Breast epithelium (tissue), 4 donors: ENCODE data around the gene DDX42. TPM values are rescaled to one million over a fixed set of nuclear protein-coding genes. Genes with fewer than 3 reads are reported as not detected.

Experiments
- DNase-seq, 2 donors: peaks; one replicate each; pipeline ENCODE4 v3.0.0-alpha.2; 2019; ENCODE audit warnings: low spot score in 2 of 2
- H3K27ac ChIP-seq, 2 donors: fragments of 200-600 bp; sonication (generic) in 1 of 2; one replicate each; pipeline ENCODE4 v1.5.1; 2016 to 2019; ENCODE audit warnings: mild to moderate bottlenecking in 1 of 2
- H3K27me3 ChIP-seq, 2 donors: fragments of 200-600 bp; sonication (generic) in 1 of 2; one replicate each; pipeline versions ENCODE4 v1.5.1 to v1.6.0; 2017 to 2019; ENCODE audit warnings: control low read depth in 1 of 2, mild to moderate bottlenecking in 1 of 2
- H3K36me3 ChIP-seq: fragments of 200-600 bp; one replicate; pipeline ENCODE4 v1.5.1; 2019
- H3K4me1 ChIP-seq, 2 donors: fragments of 200-600 bp; sonication (generic); one replicate each; pipeline ENCODE4 v1.5.1; 2016 to 2019; ENCODE audit warnings: control low read depth in 1 of 2
- H3K4me3 ChIP-seq, 3 donors: fragments of 200-600 bp; sonication (generic); 1 replicate in 2 of 3; 2 replicates in 1 of 3; pipeline ENCODE4 v1.5.1; 2016 to 2019; ENCODE audit warnings: mild to moderate bottlenecking in 3 of 3, moderate library complexity in 2 of 3
- H3K9me3 ChIP-seq, 2 donors: fragments of 200-600 bp; sonication (generic) in 1 of 2; one replicate each; pipeline ENCODE4 v1.5.1; 2016 to 2019; ENCODE audit warnings: control low read depth in 1 of 2
- POLR2A ChIP-seq: fragments of 450-650 bp; IDR thresholded peaks from one replicate; pipeline ENCODE4 v1.6.1; 2016; ENCODE audit warnings: antibody characterized with exemption, mild to moderate bottlenecking, moderate library complexity
- POLR2AphosphoS5 ChIP-seq, 3 donors: sonication (generic); formaldehyde crosslinking; IDR thresholded peaks; one replicate each; pipeline ENCODE4 v1.6.1; 2017; ENCODE audit warnings: antibody characterized with exemption in 3 of 3
- intact Hi-C: fragments of 100-400 bp; cut with DNase I; formaldehyde crosslinking; loops from one replicate; pipeline ENCODE4 v1.15.1; 2023; ENCODE audit warnings: low total_unique reads
- total RNA-seq, 3 donors: library from RNA; depleted of rRNA; stranded (reverse); fragments of >200 nt; gene quantifications; one replicate each; pipeline ENCODE4 v1.1.0, GENCODE V29; 2016
- TF ChIP-seq, protein P1 (sequence below), 3 donors: fragments of 450-650 bp; IDR thresholded peaks; one replicate each; pipeline ENCODE4 v1.5.1; 2016 to 2017; ENCODE audit warnings: antibody characterized with exemption in 3 of 3, mild to moderate bottlenecking in 3 of 3, moderate library complexity in 3 of 3

The DDX42 gene
- total RNA-seq, 3 donors from 2014 or later: 131 to 139 (median 139) TPM

DNA sequence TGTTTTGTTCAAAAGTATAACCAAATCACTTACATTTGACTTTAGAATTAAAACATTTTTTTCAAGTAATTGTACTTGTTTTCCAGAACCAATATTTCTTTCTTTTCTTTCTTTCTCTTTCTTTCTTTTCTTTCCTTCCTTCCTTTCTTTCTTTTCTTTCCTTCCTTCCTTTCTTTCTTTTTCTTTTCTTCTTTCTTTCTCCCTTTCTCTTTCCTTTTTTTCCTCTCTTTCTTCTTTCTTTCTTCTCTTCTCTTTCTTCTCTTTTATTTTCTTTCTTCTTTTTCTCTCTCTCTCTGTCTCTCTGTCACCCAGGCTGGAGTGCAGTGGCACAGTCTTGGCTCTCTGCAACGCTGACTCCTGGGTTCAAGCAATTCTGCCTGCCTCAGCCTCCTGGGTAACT is 26.8 kb downstream of the DDX42 start:
- peaks cover 12% of the 10 kb centered on the region for H3K36me3 ChIP-seq
- intact Hi-C loops: no loop called here
- DNase-seq: no peak

DNA sequence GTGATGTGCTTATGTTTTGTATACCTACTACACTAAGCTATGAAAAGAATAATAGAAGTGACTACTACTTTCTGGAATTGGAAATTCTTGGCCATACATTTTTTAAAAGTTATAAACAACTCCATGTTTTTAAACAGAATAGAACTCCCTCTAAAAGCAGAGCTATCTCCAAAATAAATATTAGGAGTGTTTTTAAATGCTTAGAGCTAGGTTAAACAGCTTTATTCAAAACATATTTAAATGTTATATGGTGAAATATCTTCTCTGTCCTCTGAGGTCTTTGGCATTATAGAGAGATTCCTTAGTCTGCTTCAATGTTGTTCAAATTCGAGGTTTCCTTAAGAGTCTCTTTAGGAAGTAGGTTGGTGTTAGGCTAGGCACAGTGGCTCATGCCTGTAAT is 30.4 kb downstream of the DDX42 start:
- TF ChIP-seq POLR2A (no peak), POLR2AphosphoS5 (IDR thresholded peaks at IDR 0.05) (no peak)
- TF ChIP-seq, protein P1, sequence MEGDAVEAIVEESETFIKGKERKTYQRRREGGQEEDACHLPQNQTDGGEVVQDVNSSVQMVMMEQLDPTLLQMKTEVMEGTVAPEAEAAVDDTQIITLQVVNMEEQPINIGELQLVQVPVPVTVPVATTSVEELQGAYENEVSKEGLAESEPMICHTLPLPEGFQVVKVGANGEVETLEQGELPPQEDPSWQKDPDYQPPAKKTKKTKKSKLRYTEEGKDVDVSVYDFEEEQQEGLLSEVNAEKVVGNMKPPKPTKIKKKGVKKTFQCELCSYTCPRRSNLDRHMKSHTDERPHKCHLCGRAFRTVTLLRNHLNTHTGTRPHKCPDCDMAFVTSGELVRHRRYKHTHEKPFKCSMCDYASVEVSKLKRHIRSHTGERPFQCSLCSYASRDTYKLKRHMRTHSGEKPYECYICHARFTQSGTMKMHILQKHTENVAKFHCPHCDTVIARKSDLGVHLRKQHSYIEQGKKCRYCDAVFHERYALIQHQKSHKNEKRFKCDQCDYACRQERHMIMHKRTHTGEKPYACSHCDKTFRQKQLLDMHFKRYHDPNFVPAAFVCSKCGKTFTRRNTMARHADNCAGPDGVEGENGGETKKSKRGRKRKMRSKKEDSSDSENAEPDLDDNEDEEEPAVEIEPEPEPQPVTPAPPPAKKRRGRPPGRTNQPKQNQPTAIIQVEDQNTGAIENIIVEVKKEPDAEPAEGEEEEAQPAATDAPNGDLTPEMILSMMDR (IDR thresholded peaks at IDR 0.05): no peak
- no peaks in the 10 kb centered on the region for H3K27me3 ChIP-seq
- no peaks in the 10 kb centered on the region for H3K4me1 ChIP-seq
- H3K4me3 ChIP-seq: no peak overlapping the region
- no peaks in the 10 kb centered on the region for H3K9me3 ChIP-seq
- intact Hi-C loops: no loop called here
- DNase-seq: no peak
- no peak overlapping the region for H3K27ac ChIP-seq
- H3K36me3 ChIP-seq: peaks cover 11% of the 10 kb centered on the region

More for the DNA sequence above, 26.8 kb downstream of the DDX42 start:
- Histone ChIP-seq H3K4me3 (no peak overlapping the region), H3K9me3 (no peaks in the 10 kb centered on the region), H3K4me1 (no peaks in the 10 kb centered on the region), H3K27ac (no peak overlapping the region), H3K27me3 (no peaks in the 10 kb centered on the region)
- TF ChIP-seq POLR2AphosphoS5 (IDR thresholded peaks at IDR 0.05): no peak
- no peak for TF ChIP-seq POLR2A
- TF ChIP-seq, protein P1 (IDR thresholded peaks at IDR 0.05): no peak

DNA sequence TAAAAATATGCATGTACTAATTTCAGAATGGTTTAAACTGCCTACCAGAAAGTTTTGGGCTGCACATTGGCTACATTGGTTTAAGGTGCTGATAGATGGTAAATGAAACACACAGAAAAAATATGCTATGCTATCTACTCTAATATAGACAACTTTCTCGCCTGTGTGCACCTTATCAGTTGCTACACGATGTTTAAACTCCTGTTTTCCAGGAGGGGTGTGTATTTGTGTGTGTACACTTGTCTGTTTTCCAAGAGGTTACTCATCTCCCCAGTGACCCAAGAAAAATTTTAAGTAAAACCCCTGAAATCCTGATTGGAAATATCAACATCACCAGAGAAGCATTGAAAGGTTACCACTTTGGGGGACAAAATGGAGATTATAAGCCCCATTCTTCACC is 31.6 kb downstream of the DDX42 start:
- H3K27ac ChIP-seq: no peak overlapping the region
- H3K4me3 ChIP-seq: no peak overlapping the region
- H3K4me1 ChIP-seq: no peaks in the 10 kb centered on the region
- H3K9me3 ChIP-seq: no peaks in the 10 kb centered on the region
- no peaks in the 10 kb centered on the region for H3K27me3 ChIP-seq
- no peak for DNase-seq
- H3K36me3 ChIP-seq: peaks cover 11% of the 10 kb centered on the region
- TF ChIP-seq POLR2A (no peak), POLR2AphosphoS5 (IDR thresholded peaks at IDR 0.05) (no peak)
- TF ChIP-seq, protein P1 (IDR thresholded peaks at IDR 0.05): no peak
- intact Hi-C loops: no loop called here

GRCh38 chr17:63809970-63810369 is 36.0 kb downstream of the DDX42 start:
- H3K4me1 ChIP-seq: no peaks in the 10 kb centered on the region
- TF ChIP-seq POLR2AphosphoS5 (IDR thresholded peaks at IDR 0.05): no peak
- TF ChIP-seq POLR2A: no peak
- TF ChIP-seq, protein P1 (IDR thresholded peaks at IDR 0.05): no peak
- H3K4me3 ChIP-seq: no peak overlapping the region
- H3K27me3 ChIP-seq: no peaks in the 10 kb centered on the region
- DNase-seq: no peak
- intact Hi-C loops: no loop called here
- no peaks in the 10 kb centered on the region for H3K9me3 ChIP-seq
- no peak overlapping the region for H3K27ac ChIP-seq
- peaks cover 26% of the 10 kb centered on the region for H3K36me3 ChIP-seq

DNA sequence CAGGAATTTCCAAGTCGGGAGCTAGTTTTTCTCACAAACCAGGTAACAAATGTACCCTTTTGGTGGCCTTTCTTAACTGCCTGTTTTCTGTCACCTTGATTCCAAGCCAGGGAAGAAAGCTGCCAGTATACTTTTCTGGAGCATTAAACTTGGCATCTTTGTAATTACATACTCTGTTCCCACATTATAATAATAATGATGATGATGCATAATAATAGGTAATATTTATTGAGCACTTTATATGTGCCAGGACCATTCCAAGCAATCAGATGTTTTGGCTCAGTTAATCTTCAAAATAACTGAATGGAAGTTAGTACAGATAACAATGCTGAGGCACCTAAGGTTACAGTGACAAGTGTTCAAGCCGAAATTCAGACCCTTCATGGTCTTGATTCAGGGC is 42.2 kb downstream of the DDX42 start:
- no peak for DNase-seq
- intact Hi-C loops: no loop called here
- Histone ChIP-seq H3K4me1 (no peaks in the 10 kb centered on the region), H3K27ac (no peak overlapping the region), H3K36me3 (peaks cover 40% of the 10 kb centered on the region), H3K27me3 (no peaks in the 10 kb centered on the region), H3K4me3 (no peak overlapping the region), H3K9me3 (no peaks in the 10 kb centered on the region)
- TF ChIP-seq, protein P1 (IDR thresholded peaks at IDR 0.05): no peak
- TF ChIP-seq POLR2A (no peak), POLR2AphosphoS5 (IDR thresholded peaks at IDR 0.05) (no peak)
